ENCODE measurements around the gene S100A6. TPM values are rescaled to one million over a fixed set of nuclear protein-coding genes. Genes with fewer than 3 reads are reported as not detected.
"Not testable (repeated sequence)": the region's sequence is repeated elsewhere in the genome, so short reads cannot be mapped to it uniquely, and the experiment has no call there.

S100A6 gene
- total RNA-seq, 1 donor from 2014 or later = 562 TPM

GRCh38 chr1:153578490-153578889 is 42.7 kb upstream of the S100A6 start:
- Histone ChIP-seq H3K4me3 (no peak overlapping the region), H3K36me3 (no peaks in the 10 kb centered on the region), H3K4me1 (peaks cover 15% of the 10 kb centered on the region), H3K27ac (no peak overlapping the region), H3K9me3 (no peaks in the 10 kb centered on the region), H3K27me3 (no peaks in the 10 kb centered on the region)
- DNase-seq (ENCODE audit: extremely low spot score in 2 of 2) = no peak
- TF ChIP-seq CTCF (IDR thresholded peaks at IDR 0.05) (no peak), POLR2A (IDR thresholded peaks at IDR 0.05) (no peak), POLR2AphosphoS5 (IDR thresholded peaks at IDR 0.05; ENCODE audit: insufficient read depth in 1 of 2, low read depth in 1 of 2) (no peak)
- intact Hi-C loops (cut with DNase I) = no loop called here

GRCh38 chr1:153577624-153578051 is 41.8 kb upstream of the S100A6 start:
- Histone ChIP-seq H3K9me3 (no peaks in the 10 kb centered on the region), H3K36me3 (no peaks in the 10 kb centered on the region), H3K27ac (no peak overlapping the region), H3K4me1 (peaks cover 22% of the 10 kb centered on the region), H3K4me3 (no peak overlapping the region), H3K27me3 (no peaks in the 10 kb centered on the region)
- no peak for TF ChIP-seq POLR2AphosphoS5 (IDR thresholded peaks at IDR 0.05; ENCODE audit: insufficient read depth in 1 of 2, low read depth in 1 of 2)
- TF ChIP-seq CTCF (IDR thresholded peaks at IDR 0.05) = no peak
- no peak for TF ChIP-seq POLR2A (IDR thresholded peaks at IDR 0.05)
- no peak for DNase-seq (ENCODE audit: extremely low spot score in 2 of 2)
- intact Hi-C loops (cut with DNase I) = no loop called here

- Histone ChIP-seq H3K9me3 (no peaks in the 10 kb centered on the region), H3K36me3 (no peaks in the 10 kb centered on the region), H3K4me3 (no peak overlapping the region), H3K4me1 (peaks cover 22% of the 10 kb centered on the region), H3K27ac (no peak overlapping the region), H3K27me3 (no peaks in the 10 kb centered on the region)
- no peak for DNase-seq (ENCODE audit: extremely low spot score in 2 of 2)
- TF ChIP-seq POLR2AphosphoS5 (IDR thresholded peaks at IDR 0.05; ENCODE audit: insufficient read depth in 1 of 2, low read depth in 1 of 2) (no peak), CTCF (IDR thresholded peaks at IDR 0.05) (no peak), POLR2A (IDR thresholded peaks at IDR 0.05) (no peak)
- intact Hi-C loops (cut with DNase I) = no loop called here
These were observed 41.3 kb upstream of the S100A6 start for GRCh38 chr1:153577138-153577537.

- peaks cover 22% of the 10 kb centered on the region for H3K4me1 ChIP-seq
- DNase-seq (ENCODE audit: extremely low spot score in 2 of 2); H3K36me3 ChIP-seq; H3K4me3 ChIP-seq; H3K27ac ChIP-seq; H3K9me3 ChIP-seq; H3K27me3 ChIP-seq; intact Hi-C loops (cut with DNase I): not testable (repeated sequence)
These were observed 39.7 kb upstream of the S100A6 start for GRCh38 chr1:153575497-153575896.

GRCh38 chr1:153575081-153575491 is 39.3 kb upstream of the S100A6 start:
- DNase-seq (ENCODE audit: extremely low spot score in 2 of 2); H3K9me3 ChIP-seq; intact Hi-C loops (cut with DNase I); H3K27me3 ChIP-seq; H3K36me3 ChIP-seq; H3K4me3 ChIP-seq; H3K27ac ChIP-seq: not testable (repeated sequence)
- H3K4me1 ChIP-seq = peaks cover 22% of the 10 kb centered on the region

- intact Hi-C loops (cut with DNase I) = no loop called here
- peaks cover 22% of the 10 kb centered on the region for H3K4me1 ChIP-seq
- no peaks in the 10 kb centered on the region for H3K36me3 ChIP-seq
These were observed 37.6 kb upstream of the S100A6 start for GRCh38 chr1:153573351-153573750.

More at GRCh38 chr1:153573351-153573750, 37.6 kb upstream of the S100A6 start:
- H3K9me3 ChIP-seq = no peaks in the 10 kb centered on the region
- no peaks in the 10 kb centered on the region for H3K27me3 ChIP-seq
- TF ChIP-seq POLR2A (IDR thresholded peaks at IDR 0.05) (no peak), CTCF (IDR thresholded peaks at IDR 0.05) (no peak), POLR2AphosphoS5 (IDR thresholded peaks at IDR 0.05; ENCODE audit: insufficient read depth in 1 of 2, low read depth in 1 of 2) (no peak)
- H3K4me3 ChIP-seq = no peak overlapping the region
- no peak for DNase-seq (ENCODE audit: extremely low spot score in 2 of 2)
- peak overlapping the region; percentile 59 for H3K27ac ChIP-seq
